ENCODE results near the gene HCK.

- TF ChIP-seq, protein P1, sequence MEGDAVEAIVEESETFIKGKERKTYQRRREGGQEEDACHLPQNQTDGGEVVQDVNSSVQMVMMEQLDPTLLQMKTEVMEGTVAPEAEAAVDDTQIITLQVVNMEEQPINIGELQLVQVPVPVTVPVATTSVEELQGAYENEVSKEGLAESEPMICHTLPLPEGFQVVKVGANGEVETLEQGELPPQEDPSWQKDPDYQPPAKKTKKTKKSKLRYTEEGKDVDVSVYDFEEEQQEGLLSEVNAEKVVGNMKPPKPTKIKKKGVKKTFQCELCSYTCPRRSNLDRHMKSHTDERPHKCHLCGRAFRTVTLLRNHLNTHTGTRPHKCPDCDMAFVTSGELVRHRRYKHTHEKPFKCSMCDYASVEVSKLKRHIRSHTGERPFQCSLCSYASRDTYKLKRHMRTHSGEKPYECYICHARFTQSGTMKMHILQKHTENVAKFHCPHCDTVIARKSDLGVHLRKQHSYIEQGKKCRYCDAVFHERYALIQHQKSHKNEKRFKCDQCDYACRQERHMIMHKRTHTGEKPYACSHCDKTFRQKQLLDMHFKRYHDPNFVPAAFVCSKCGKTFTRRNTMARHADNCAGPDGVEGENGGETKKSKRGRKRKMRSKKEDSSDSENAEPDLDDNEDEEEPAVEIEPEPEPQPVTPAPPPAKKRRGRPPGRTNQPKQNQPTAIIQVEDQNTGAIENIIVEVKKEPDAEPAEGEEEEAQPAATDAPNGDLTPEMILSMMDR (IDR thresholded peaks at IDR 0.05): no peak
- TF ChIP-seq, protein P2, sequence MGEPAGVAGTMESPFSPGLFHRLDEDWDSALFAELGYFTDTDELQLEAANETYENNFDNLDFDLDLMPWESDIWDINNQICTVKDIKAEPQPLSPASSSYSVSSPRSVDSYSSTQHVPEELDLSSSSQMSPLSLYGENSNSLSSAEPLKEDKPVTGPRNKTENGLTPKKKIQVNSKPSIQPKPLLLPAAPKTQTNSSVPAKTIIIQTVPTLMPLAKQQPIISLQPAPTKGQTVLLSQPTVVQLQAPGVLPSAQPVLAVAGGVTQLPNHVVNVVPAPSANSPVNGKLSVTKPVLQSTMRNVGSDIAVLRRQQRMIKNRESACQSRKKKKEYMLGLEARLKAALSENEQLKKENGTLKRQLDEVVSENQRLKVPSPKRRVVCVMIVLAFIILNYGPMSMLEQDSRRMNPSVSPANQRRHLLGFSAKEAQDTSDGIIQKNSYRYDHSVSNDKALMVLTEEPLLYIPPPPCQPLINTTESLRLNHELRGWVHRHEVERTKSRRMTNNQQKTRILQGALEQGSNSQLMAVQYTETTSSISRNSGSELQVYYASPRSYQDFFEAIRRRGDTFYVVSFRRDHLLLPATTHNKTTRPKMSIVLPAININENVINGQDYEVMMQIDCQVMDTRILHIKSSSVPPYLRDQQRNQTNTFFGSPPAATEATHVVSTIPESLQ (CRISPR knock-in tag; IDR thresholded peaks at IDR 0.05): no peak
- TF ChIP-seq USF1 (CRISPR knock-in tag; IDR thresholded peaks at IDR 0.05) (no peak), KAT7 (CRISPR knock-in tag; IDR thresholded peaks at IDR 0.05; ENCODE audit: borderline replicate concordance) (no peak), GABPB1 (CRISPR knock-in tag; IDR thresholded peaks at IDR 0.05) (no peak), RELA (CRISPR knock-in tag; IDR thresholded peaks at IDR 0.05; ENCODE audit: borderline replicate concordance) (no peak), NR2C2 (CRISPR knock-in tag; IDR thresholded peaks at IDR 0.05) (no peak), JUN (CRISPR knock-in tag; IDR thresholded peaks at IDR 0.05) (no peak), SMAD3 (CRISPR knock-in tag; IDR thresholded peaks at IDR 0.05; ENCODE audit: borderline replicate concordance) (no peak), ETV6 (CRISPR knock-in tag; IDR thresholded peaks at IDR 0.05) (no peak)
- TF ChIP-seq, protein P3, sequence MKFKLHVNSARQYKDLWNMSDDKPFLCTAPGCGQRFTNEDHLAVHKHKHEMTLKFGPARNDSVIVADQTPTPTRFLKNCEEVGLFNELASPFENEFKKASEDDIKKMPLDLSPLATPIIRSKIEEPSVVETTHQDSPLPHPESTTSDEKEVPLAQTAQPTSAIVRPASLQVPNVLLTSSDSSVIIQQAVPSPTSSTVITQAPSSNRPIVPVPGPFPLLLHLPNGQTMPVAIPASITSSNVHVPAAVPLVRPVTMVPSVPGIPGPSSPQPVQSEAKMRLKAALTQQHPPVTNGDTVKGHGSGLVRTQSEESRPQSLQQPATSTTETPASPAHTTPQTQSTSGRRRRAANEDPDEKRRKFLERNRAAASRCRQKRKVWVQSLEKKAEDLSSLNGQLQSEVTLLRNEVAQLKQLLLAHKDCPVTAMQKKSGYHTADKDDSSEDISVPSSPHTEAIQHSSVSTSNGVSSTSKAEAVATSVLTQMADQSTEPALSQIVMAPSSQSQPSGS (CRISPR knock-in tag; IDR thresholded peaks at IDR 0.05; ENCODE audit: borderline replicate concordance, low read depth): no peak
These were observed 56.9 kb downstream of the HCK start for GRCh38 chr20:32108814-32109391.

Data from WTC11 (cell line).